IMR-90 (cell line): Measurements from ENCODE around the gene GDI2. TPM values are rescaled to one million over a fixed set of nuclear protein-coding genes. Genes with fewer than 3 reads are reported as not detected.

ENCODE experiments used
- ATAC-seq: fragments of 200-7000 bp; cut with Tn5 transposase; 2 replicates; pipeline ENCODE4 v1.9.1; 2020; ENCODE audit warnings: low read depth, mild to moderate bottlenecking, moderate library complexity
- BruUV-seq: library from RNA; stranded (reverse); fragments of 400-500 nt; replicated peaks from 2 replicates; lab custom pipeline; 2021; lab: Mats Ljungman, UMichigan
- CTCF ChIA-PET: fragments of 300-600 bp; formaldehyde crosslinking; extraction: SDS; loops from one replicate; lab custom pipeline; 2021; ENCODE audit warnings: antibody characterized with exemption; lab: Yijun Ruan, JAX
- POLR2A ChIA-PET: fragments of 300-600 bp; sonication (Branson Sonifier 250); formaldehyde crosslinking; loops from one replicate; lab custom pipeline; 2022; ENCODE audit warnings: antibody characterized with exemption; ENCODE audit not compliant: unreplicated experiment; lab: Charles Lee
- DNase-seq: peaks from one replicate; pipeline ENCODE4 v3.0.0; 2013
- H2AFZ ChIP-seq: replicated peaks from 2 replicates; pipeline ENCODE3; 2013; ENCODE audit warnings: low read length, mild to moderate bottlenecking; ENCODE audit not compliant: poor library complexity
- H2AK5ac ChIP-seq: 2 replicates; pipeline ENCODE4 v1.6.1; 2013; ENCODE audit warnings: low read depth, low read length, inconsistent platforms
- H2AK9ac ChIP-seq: replicated peaks from 2 replicates; pipeline ENCODE3; 2013; ENCODE audit warnings: mild to moderate bottlenecking, low read depth, low read length, moderate library complexity; ENCODE audit not compliant: poor library complexity
- H2BK120ac ChIP-seq: 2 replicates; pipeline ENCODE4 v1.6.1; 2013; ENCODE audit warnings: low read depth, low read length, inconsistent platforms
- H2BK15ac ChIP-seq: 3 replicates; pipeline ENCODE4 v1.6.1; 2013; ENCODE audit warnings: low read depth, low read length, inconsistent platforms
- H2BK20ac ChIP-seq: 2 replicates; pipeline ENCODE4 v1.6.1; 2013; ENCODE audit warnings: low read depth, mild to moderate bottlenecking, inconsistent platforms, low read length, moderate library complexity
- H2BK5ac ChIP-seq: 2 replicates; pipeline ENCODE4 v1.6.1; 2013; ENCODE audit warnings: mild to moderate bottlenecking, low read depth, low read length, inconsistent platforms; ENCODE audit not compliant: poor library complexity, severe bottlenecking
- H3K14ac ChIP-seq: replicated peaks from 2 replicates; pipeline ENCODE4 v1.6.1; 2013; ENCODE audit warnings: low read depth, low read length, inconsistent platforms
- H3K18ac ChIP-seq: 2 replicates; pipeline ENCODE4 v1.6.1; 2013; ENCODE audit warnings: low read depth, low read length, control low read depth
- H3K23ac ChIP-seq: 2 replicates; pipeline ENCODE4 v1.6.1; 2013; ENCODE audit warnings: low read depth, low read length, inconsistent platforms
- H3K27ac ChIP-seq: 2 replicates; pipeline ENCODE4 v1.5.1; 2013; ENCODE audit warnings: mild to moderate bottlenecking, control low read depth, low read length; ENCODE audit not compliant: insufficient read depth
- H3K27me3 ChIP-seq: 2 replicates; pipeline ENCODE4 v1.6.1; 2013; ENCODE audit warnings: low read length; ENCODE audit not compliant: control insufficient read depth, insufficient read depth
- H3K36me3 ChIP-seq: 2 replicates; pipeline ENCODE4 v1.6.1; 2013; ENCODE audit warnings: low read length, mixed read lengths; ENCODE audit not compliant: control insufficient read depth, insufficient read depth
- H3K4ac ChIP-seq: 2 replicates; pipeline ENCODE4 v1.6.1; 2013; ENCODE audit warnings: low read depth, low read length, inconsistent platforms
- H3K4me1 ChIP-seq: 2 replicates; pipeline ENCODE4 v1.6.1; 2013; ENCODE audit warnings: low read length, mixed read lengths; ENCODE audit not compliant: control insufficient read depth, insufficient read depth
- H3K4me2 ChIP-seq: 2 replicates; pipeline ENCODE4 v1.6.1; 2013; ENCODE audit warnings: low read depth, mild to moderate bottlenecking, control low read depth, low read length, moderate library complexity
- H3K4me3 ChIP-seq: 2 replicates; pipeline ENCODE4 v1.5.1; 2013; ENCODE audit warnings: low read depth, mild to moderate bottlenecking, control low read depth, low read length, moderate library complexity; ENCODE audit not compliant: insufficient read depth
- H3K56ac ChIP-seq: 2 replicates; pipeline ENCODE4 v1.6.1; 2013; ENCODE audit warnings: low read length, inconsistent platforms; ENCODE audit not compliant: insufficient read depth; ENCODE audit errors: extremely low read depth
- H3K79me1 ChIP-seq, 2 experiments: 2 replicates each; pipeline ENCODE4 v1.6.1; 2013; ENCODE audit warnings: low read length in 2 of 2, inconsistent platforms in 1 of 2, low read depth in 1 of 2
- H3K9ac ChIP-seq: 2 replicates; pipeline ENCODE4 v1.6.1; 2013; ENCODE audit warnings: low read depth, low read length, control low read depth
- H3K9me1 ChIP-seq: 2 replicates; pipeline ENCODE4 v1.6.1; 2013; ENCODE audit warnings: low read length, inconsistent platforms; ENCODE audit not compliant: insufficient read depth
- H3K9me3 ChIP-seq: 2 replicates; pipeline ENCODE4 v1.6.1; 2013; ENCODE audit warnings: low read length; ENCODE audit not compliant: control insufficient read depth, insufficient read depth
- H4K20me1 ChIP-seq: 2 replicates; pipeline ENCODE4 v1.6.1; 2013; ENCODE audit warnings: low read length, inconsistent platforms; ENCODE audit not compliant: insufficient read depth
- H4K5ac ChIP-seq: 2 replicates; pipeline ENCODE4 v1.6.1; 2013; ENCODE audit warnings: mild to moderate bottlenecking, low read depth, low read length, control low read depth
- H4K8ac ChIP-seq, 2 experiments: 2 replicates each; pipeline ENCODE4 v1.6.1; 2013; ENCODE audit warnings: low read depth in 2 of 2, low read length in 2 of 2, control low read depth in 1 of 2, inconsistent platforms in 1 of 2
- H4K91ac ChIP-seq: 2 replicates; pipeline ENCODE4 v1.6.1; 2013; ENCODE audit warnings: low read depth, low read length, inconsistent platforms; ENCODE audit not compliant: insufficient read depth
- BHLHE40 ChIP-seq: fragments of 150-350 bp; IDR thresholded peaks from 2 replicates; pipeline ENCODE4 v1.6.1; 2016; ENCODE audit warnings: mild to moderate bottlenecking, low read depth, low read length
- FOS ChIP-seq: fragments of 150-350 bp; IDR thresholded peaks from 2 replicates; pipeline ENCODE4 v1.6.1; 2016; ENCODE audit warnings: low read depth, low read length
- MAZ ChIP-seq: IDR thresholded peaks from 2 replicates; pipeline ENCODE4 v1.6.1; 2012; ENCODE audit warnings: low read depth, mild to moderate bottlenecking, low read length, improper control_type of control experiment, moderate library complexity, borderline replicate concordance
- POLR2A ChIP-seq: IDR thresholded peaks from 2 replicates; pipeline ENCODE4 v1.6.1; 2012; ENCODE audit warnings: mild to moderate bottlenecking, low read depth, low read length
- RCOR1 ChIP-seq: IDR thresholded peaks from 2 replicates; pipeline ENCODE4 v1.6.1; 2012; ENCODE audit warnings: mild to moderate bottlenecking, low read length, improper control_type of control experiment; ENCODE audit not compliant: insufficient replicate concordance
- SMC3 ChIP-seq: fragments of 150-350 bp; IDR thresholded peaks from 2 replicates; pipeline ENCODE4 v1.6.1; 2016; ENCODE audit warnings: low read depth, mild to moderate bottlenecking, antibody characterized with exemption, low read length, moderate library complexity
- WGBS, 2 experiments: methylation state at CpG; one replicate each; pipeline versions ENCODE4 v1.1.5 to v1.1.7; 2013; ENCODE audit warnings: missing lambda C conversion rate in 2 of 2; ENCODE audit not compliant: insufficient read length in 1 of 2; ENCODE audit errors: extremely low coverage in 2 of 2; 5-methylcytosine and 5-hydroxymethylcytosine counted together
- dilution Hi-C: fragments of 300-500 bp; cut with HindIII; formaldehyde crosslinking; loops from one replicate; pipeline ENCODE4 v1.14.3; 2018; ENCODE audit warnings: low sequenced_read_pairs; ENCODE audit not compliant: unreplicated experiment
- in situ Hi-C: fragments of 300-500 bp; cut with MboI; formaldehyde crosslinking; loops from 3 replicates; pipeline ENCODE4 v1.14.3; 2019; ENCODE audit warnings: low sequenced_read_pairs, inconsistent platforms, mixed read lengths
- intact Hi-C: fragments of 100-400 bp; cut with micrococcal nuclease; formaldehyde crosslinking; loops from 2 replicates; pipeline ENCODE4 v1.10.0; 2022
- polyA plus RNA-seq, 3 experiments: library from polyadenylated mRNA; depleted of rRNA; stranded (reverse); fragments of >200 nt; gene quantifications; 2 replicates each; pipeline ENCODE4 v1.2.3, GENCODE V29; 2012; ENCODE audit warnings: low replicate concordance in 1 of 3
- total RNA-seq: library from RNA; depleted of rRNA; stranded (reverse); fragments of >200 nt; gene quantifications from 2 replicates; pipeline ENCODE4 v1.2.3, GENCODE V29; 2012
- TF ChIP-seq, protein P1 (sequence below): conservative IDR thresholded peaks from 2 replicates; pipeline ENCODE4 v1.5.1; 2012; ENCODE audit warnings: mild to moderate bottlenecking, low read depth, low read length, improper control_type of control experiment
- TF ChIP-seq, protein P2 (sequence below): fragments of 150-350 bp; IDR thresholded peaks from 2 replicates; pipeline ENCODE4 v1.6.1; 2017; ENCODE audit warnings: mild to moderate bottlenecking, antibody characterized with exemption, low read length, low read depth

Gene GDI2
- total and polyA plus RNA-seq, 2 of the 4 experiments (the other 2 are of a cell fraction), result 171 to 396 TPM

- no peaks in the 10 kb centered on the region for H3K36me3 ChIP-seq
- H4K20me1 ChIP-seq, result no peaks in the 10 kb centered on the region
- intact Hi-C loops (no loop called here), in situ Hi-C loops (loop anchor here (25.0 kb wide), 2 partner anchors 394 to 1019 kb away; partner anchors contain the start of gene AKR1E2), dilution Hi-C loops (no loop called here)
- H3K56ac ChIP-seq, result no peak overlapping the region
- no peak overlapping the region for H4K5ac ChIP-seq
- TF ChIP-seq, protein P1, sequence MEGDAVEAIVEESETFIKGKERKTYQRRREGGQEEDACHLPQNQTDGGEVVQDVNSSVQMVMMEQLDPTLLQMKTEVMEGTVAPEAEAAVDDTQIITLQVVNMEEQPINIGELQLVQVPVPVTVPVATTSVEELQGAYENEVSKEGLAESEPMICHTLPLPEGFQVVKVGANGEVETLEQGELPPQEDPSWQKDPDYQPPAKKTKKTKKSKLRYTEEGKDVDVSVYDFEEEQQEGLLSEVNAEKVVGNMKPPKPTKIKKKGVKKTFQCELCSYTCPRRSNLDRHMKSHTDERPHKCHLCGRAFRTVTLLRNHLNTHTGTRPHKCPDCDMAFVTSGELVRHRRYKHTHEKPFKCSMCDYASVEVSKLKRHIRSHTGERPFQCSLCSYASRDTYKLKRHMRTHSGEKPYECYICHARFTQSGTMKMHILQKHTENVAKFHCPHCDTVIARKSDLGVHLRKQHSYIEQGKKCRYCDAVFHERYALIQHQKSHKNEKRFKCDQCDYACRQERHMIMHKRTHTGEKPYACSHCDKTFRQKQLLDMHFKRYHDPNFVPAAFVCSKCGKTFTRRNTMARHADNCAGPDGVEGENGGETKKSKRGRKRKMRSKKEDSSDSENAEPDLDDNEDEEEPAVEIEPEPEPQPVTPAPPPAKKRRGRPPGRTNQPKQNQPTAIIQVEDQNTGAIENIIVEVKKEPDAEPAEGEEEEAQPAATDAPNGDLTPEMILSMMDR, result no peak
- TF ChIP-seq MAZ (no peak), FOS (no peak), RCOR1 (no peak), BHLHE40 (no peak), SMC3 (no peak), POLR2A (no peak)
- TF ChIP-seq, protein P2, sequence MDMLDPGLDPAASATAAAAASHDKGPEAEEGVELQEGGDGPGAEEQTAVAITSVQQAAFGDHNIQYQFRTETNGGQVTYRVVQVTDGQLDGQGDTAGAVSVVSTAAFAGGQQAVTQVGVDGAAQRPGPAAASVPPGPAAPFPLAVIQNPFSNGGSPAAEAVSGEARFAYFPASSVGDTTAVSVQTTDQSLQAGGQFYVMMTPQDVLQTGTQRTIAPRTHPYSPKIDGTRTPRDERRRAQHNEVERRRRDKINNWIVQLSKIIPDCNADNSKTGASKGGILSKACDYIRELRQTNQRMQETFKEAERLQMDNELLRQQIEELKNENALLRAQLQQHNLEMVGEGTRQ, result no peak
- ChIA-PET POLR2A (no interaction called here), CTCF (no interaction called here)
- H3K9me3 ChIP-seq, result no peaks in the 10 kb centered on the region
- H2AK9ac ChIP-seq, result peak overlapping the region; percentile 5
- H3K9me1 ChIP-seq, result 0 out of 2 replicates have a peak, but pooled peaks cover 3% of the 10 kb centered on the region
- DNase-seq (no peak), ATAC-seq (no peak)
- BruUV-seq, result no TSS peak
- 66% methylated on average over 3 of the region's 7 CpGs; no CpG with 5 or more reads in 1 of the 2 experiments for WGBS, 2 experiments
- H2AK5ac ChIP-seq, result no peak overlapping the region
- no peaks in the 10 kb centered on the region for H3K79me1 ChIP-seq
- H4K8ac ChIP-seq, result no peak overlapping the region
- H3K14ac ChIP-seq, result no peak overlapping the region
- no peak overlapping the region for H3K18ac ChIP-seq
- H2BK20ac ChIP-seq, result no peak overlapping the region
- H2BK120ac ChIP-seq, result no peak overlapping the region
- H2BK5ac ChIP-seq, result no peak overlapping the region
- H3K4ac ChIP-seq, result no peak overlapping the region
- H2AFZ ChIP-seq, result peak overlapping the region; percentile 2
- H3K9ac ChIP-seq, result no peak overlapping the region
- peaks cover 2% of the 10 kb centered on the region; the same call in 1 of the 2 replicates for H3K4me1 ChIP-seq
- no peaks in the 10 kb centered on the region for H3K27me3 ChIP-seq
- no peak overlapping the region for H3K27ac ChIP-seq
- no peak overlapping the region for H4K91ac ChIP-seq
- H3K4me2 ChIP-seq, result no peak overlapping the region
- no peak overlapping the region for H3K23ac ChIP-seq
- no peak overlapping the region for H3K4me3 ChIP-seq
- H2BK15ac ChIP-seq, result no peak overlapping the region
Measured at GRCh38 chr10:5856701-5857004, 43.4 kb upstream of the GDI2 start.
